ENCODE measurements around the gene PHACTR2.
"Not testable (repeated sequence)": the region's sequence is repeated elsewhere in the genome, so short reads cannot be mapped to it uniquely, and the experiment has no call there.

Gene PHACTR2

GRCh38 chr6:143732536-143732935, 54.8 kb downstream of the PHACTR2 start:
- no peaks in the 10 kb centered on the region for H3K27me3 ChIP-seq (ENCODE audit: insufficient read depth, low read depth, severe bottlenecking)
- no peak overlapping the region for H3K4me3 ChIP-seq (ENCODE audit: low read depth, low read length)
- no peaks in the 10 kb centered on the region for H3K36me3 ChIP-seq
- no peak overlapping the region for H3K27ac ChIP-seq
- no peak for TF ChIP-seq CTCF (IDR thresholded peaks at IDR 0.05; ENCODE audit: low read depth, low read length)
- DNase-seq = no peak
- no peaks in the 10 kb centered on the region for H3K9me3 ChIP-seq (ENCODE audit: severe bottlenecking)

- Histone ChIP-seq H3K9me3 (ENCODE audit: severe bottlenecking) (no peaks in the 10 kb centered on the region), H3K4me3 (ENCODE audit: low read depth, low read length) (no peak overlapping the region), H3K36me3 (no peaks in the 10 kb centered on the region), H3K27me3 (ENCODE audit: insufficient read depth, low read depth, severe bottlenecking) (no peaks in the 10 kb centered on the region), H3K27ac (no peak overlapping the region)
- TF ChIP-seq CTCF (IDR thresholded peaks at IDR 0.05; ENCODE audit: low read depth, low read length) = no peak
- DNase-seq = no peak
These were observed 55.7 kb downstream of the PHACTR2 start for GRCh38 chr6:143733510-143733909.

- H3K4me3 ChIP-seq (ENCODE audit: low read depth, low read length) = no peak overlapping the region
- H3K9me3 ChIP-seq (ENCODE audit: severe bottlenecking) = no peaks in the 10 kb centered on the region
- H3K27me3 ChIP-seq (ENCODE audit: insufficient read depth, low read depth, severe bottlenecking) = no peaks in the 10 kb centered on the region
- no peak for DNase-seq
- H3K36me3 ChIP-seq = no peaks in the 10 kb centered on the region
- H3K27ac ChIP-seq = no peak overlapping the region
- no peak for TF ChIP-seq CTCF (IDR thresholded peaks at IDR 0.05; ENCODE audit: low read depth, low read length)
These were observed 56.9 kb downstream of the PHACTR2 start for GRCh38 chr6:143734641-143735063.

- DNase-seq = peak; percentile 41
- not testable (repeated sequence) for H3K27ac ChIP-seq
These were observed 60.4 kb downstream of the PHACTR2 start for GRCh38 chr6:143738072-143738690.

GRCh38 chr6:143739341-143739851, 61.6 kb downstream of the PHACTR2 start:
- H3K36me3 ChIP-seq = no peaks in the 10 kb centered on the region
- no peak overlapping the region for H3K4me3 ChIP-seq (ENCODE audit: low read depth, low read length)
- no peaks in the 10 kb centered on the region for H3K27me3 ChIP-seq (ENCODE audit: insufficient read depth, low read depth, severe bottlenecking)
- no peaks in the 10 kb centered on the region for H3K9me3 ChIP-seq (ENCODE audit: severe bottlenecking)
- TF ChIP-seq CTCF (IDR thresholded peaks at IDR 0.05; ENCODE audit: low read depth, low read length) = no peak
- DNase-seq = no peak
- H3K27ac ChIP-seq = no peak overlapping the region

More at GRCh38 chr6:143738072-143738690, 60.4 kb downstream of the PHACTR2 start:
- H3K9me3 ChIP-seq (ENCODE audit: severe bottlenecking); H3K4me3 ChIP-seq (ENCODE audit: low read depth, low read length); H3K27me3 ChIP-seq (ENCODE audit: insufficient read depth, low read depth, severe bottlenecking); H3K36me3 ChIP-seq: not testable (repeated sequence)

GRCh38 chr6:143740213-143740612, 62.4 kb downstream of the PHACTR2 start:
- Histone ChIP-seq H3K27ac (no peak overlapping the region), H3K9me3 (ENCODE audit: severe bottlenecking) (no peaks in the 10 kb centered on the region), H3K36me3 (no peaks in the 10 kb centered on the region), H3K4me3 (ENCODE audit: low read depth, low read length) (no peak overlapping the region), H3K27me3 (ENCODE audit: insufficient read depth, low read depth, severe bottlenecking) (no peaks in the 10 kb centered on the region)
- no peak for DNase-seq
- TF ChIP-seq CTCF (IDR thresholded peaks at IDR 0.05; ENCODE audit: low read depth, low read length) = no peak

Data from WERI-Rb-1 (cell line).